AG04450 (cell line): ENCODE data around the gene KIF5C. TPM values are rescaled to one million over a fixed set of nuclear protein-coding genes. Genes with fewer than 3 reads are reported as not detected.

Experiments used
- CTCF ChIA-PET: fragments of 300-600, 350-600 bp; formaldehyde crosslinking; extraction: SDS; loops from one replicate; lab custom pipeline; 2022; ENCODE audit warnings: antibody characterized with exemption, inconsistent platforms; lab: Charles Lee
- POLR2A ChIA-PET: fragments of 350-600 bp; formaldehyde crosslinking; extraction: SDS; loops from one replicate; lab custom pipeline; 2021; ENCODE audit warnings: antibody characterized with exemption, inconsistent platforms; lab: Yijun Ruan, JAX
- DNase-seq: peaks from one replicate; pipeline ENCODE4 v3.0.0-alpha.2; 2011; ENCODE audit warnings: low read depth, low spot score
- H3K27ac ChIP-seq: one replicate; pipeline ENCODE4 v1.5.1; 2012; ENCODE audit warnings: low read depth, low read length, control low read depth
- H3K27me3 ChIP-seq: one replicate; pipeline ENCODE4 v1.6.0; 2012; ENCODE audit warnings: low read length; ENCODE audit not compliant: control insufficient read depth, insufficient read depth
- H3K4me3 ChIP-seq: 2 replicates; pipeline ENCODE4 v1.5.1; 2011; ENCODE audit warnings: mild to moderate bottlenecking, low read depth, low read length, control low read depth
- H3K9me3 ChIP-seq: 2 replicates; pipeline ENCODE4 v1.5.1; 2012; ENCODE audit warnings: low read length; ENCODE audit not compliant: control insufficient read depth, insufficient read depth
- CTCF ChIP-seq: IDR thresholded peaks from 2 replicates; pipeline ENCODE4 v1.5.1; 2011; ENCODE audit warnings: low read depth, low read length, control low read depth, inconsistent platforms
- polyA plus RNA-seq: library from polyadenylated mRNA; depleted of rRNA; stranded (reverse); fragments of >200 nt; gene quantifications from 2 replicates; pipeline ENCODE4 v1.2.3, GENCODE V29; 2011

Gene KIF5C
- polyA plus RNA-seq, 1 experiment: 0.12 TPM

GRCh38 chr2:148932536-148932935, 57.5 kb downstream of the KIF5C start:
- no peak for TF ChIP-seq CTCF

GRCh38 chr2:148933456-148933855, 58.4 kb downstream of the KIF5C start:
- Histone ChIP-seq H3K27ac (no peak overlapping the region), H3K27me3 (peaks cover 1% of the 10 kb centered on the region), H3K9me3 (no peaks in the 10 kb centered on the region), H3K4me3 (no peak overlapping the region)
- POLR2A ChIA-PET: no interaction called here
- no peak for DNase-seq
- CTCF ChIA-PET: no interaction called here
- TF ChIP-seq CTCF: no peak

More at GRCh38 chr2:148932536-148932935, 57.5 kb downstream of the KIF5C start:
- no peak for DNase-seq
- H3K9me3 ChIP-seq: no peaks in the 10 kb centered on the region
- no peak overlapping the region for H3K4me3 ChIP-seq
- ChIA-PET CTCF (no interaction called here), POLR2A (no interaction called here)
- no peak overlapping the region for H3K27ac ChIP-seq
- peaks cover 2% of the 10 kb centered on the region for H3K27me3 ChIP-seq

- POLR2A ChIA-PET: no interaction called here
- no peak for TF ChIP-seq CTCF
- DNase-seq: no peak
Observed at GRCh38 chr2:148935791-148936190, 60.8 kb downstream of the KIF5C start.

GRCh38 chr2:148936857-148937450, 61.9 kb downstream of the KIF5C start:
- Histone ChIP-seq H3K27ac (no peak overlapping the region), H3K9me3 (no peaks in the 10 kb centered on the region), H3K27me3 (no peaks in the 10 kb centered on the region), H3K4me3 (no peak overlapping the region)
- CTCF ChIA-PET: no interaction called here
- DNase-seq: no peak
- TF ChIP-seq CTCF: no peak
- POLR2A ChIA-PET: no interaction called here

More at GRCh38 chr2:148935791-148936190, 60.8 kb downstream of the KIF5C start:
- Histone ChIP-seq H3K9me3 (no peaks in the 10 kb centered on the region), H3K27me3 (no peaks in the 10 kb centered on the region), H3K27ac (no peak overlapping the region), H3K4me3 (no peak overlapping the region)
- CTCF ChIA-PET: no interaction called here

GRCh38 chr2:148939271-148939670, 64.2 kb downstream of the KIF5C start:
- no peaks in the 10 kb centered on the region for H3K27me3 ChIP-seq
- POLR2A ChIA-PET: no interaction called here

More at GRCh38 chr2:148939271-148939670, 64.2 kb downstream of the KIF5C start:
- TF ChIP-seq CTCF: no peak
- no peak overlapping the region for H3K27ac ChIP-seq
- no peak overlapping the region for H3K4me3 ChIP-seq
- CTCF ChIA-PET: no interaction called here
- H3K9me3 ChIP-seq: no peaks in the 10 kb centered on the region
- DNase-seq: no peak
